Neural progenitor cell (in vitro differentiated cells): ENCODE data around the gene SSC4D. TPM values are rescaled to one million over a fixed set of nuclear protein-coding genes. Genes with fewer than 3 reads are reported as not detected.
"Not testable (repeated sequence)": the region's sequence is repeated elsewhere in the genome, so short reads cannot be mapped to it uniquely, and the experiment has no call there.

ENCODE experiments used
- DNase-seq: peaks from one replicate; pipeline ENCODE4 v3.0.0-alpha.2; 2016; ENCODE audit warnings: low spot score
- H2AFZ ChIP-seq: fragments of 200-600 bp; sonication (generic); replicated peaks from 2 replicates; pipeline ENCODE4 v1.6.1; 2016; ENCODE audit warnings: antibody characterized with exemption
- H3F3A ChIP-seq: fragments of 200-600 bp; sonication (generic); 2 replicates; pipeline ENCODE4 v1.6.1; 2016; ENCODE audit warnings: antibody characterized with exemption, low read depth
- H3K27ac ChIP-seq: fragments of 200-600 bp; sonication (generic); 2 replicates; pipeline ENCODE4 v1.5.1; 2016; ENCODE audit warnings: mild to moderate bottlenecking
- H3K27me3 ChIP-seq: fragments of 200-600 bp; sonication (generic); 2 replicates; pipeline ENCODE4 v1.6.1; 2016; ENCODE audit warnings: mild to moderate bottlenecking, moderate library complexity
- H3K36me3 ChIP-seq: fragments of 200-600 bp; sonication (generic); 2 replicates; pipeline ENCODE4 v1.5.1; 2016
- H3K4me1 ChIP-seq: fragments of 200-600 bp; sonication (generic); 2 replicates; pipeline ENCODE4 v1.6.1; 2016; ENCODE audit warnings: mixed run types
- H3K4me2 ChIP-seq: fragments of 200-600 bp; sonication (generic); 2 replicates; pipeline ENCODE4 v1.6.1; 2016
- H3K4me3 ChIP-seq: fragments of 200-600 bp; sonication (generic); 2 replicates; pipeline ENCODE4 v1.5.1; 2016
- H3K79me2 ChIP-seq: fragments of 200-600 bp; sonication (generic); 2 replicates; pipeline ENCODE4 v1.6.1; 2016; ENCODE audit warnings: low read depth
- H3K9ac ChIP-seq: fragments of 200-600 bp; sonication (generic); 2 replicates; pipeline ENCODE4 v1.6.1; 2016
- H3K9me3 ChIP-seq: fragments of 200-600 bp; sonication (generic); 2 replicates; pipeline ENCODE4 v1.5.1; 2016; ENCODE audit warnings: low read depth
- H4K20me1 ChIP-seq: fragments of 200-600 bp; sonication (generic); 2 replicates; pipeline ENCODE4 v1.6.1; 2016; ENCODE audit warnings: low read depth
- H3K27ac Mint-ChIP-seq: 3 replicates; pipeline ENCODE4 v1.8.0; 2021; ENCODE audit warnings: mixed read lengths
- H3K27me3 Mint-ChIP-seq: 2 replicates; pipeline ENCODE4 v1.8.0; 2022; ENCODE audit warnings: low read depth, mild to moderate bottlenecking, inconsistent platforms, moderate library complexity, mixed read lengths; ENCODE audit not compliant: insufficient read depth
- H3K36me3 Mint-ChIP-seq: 3 replicates; pipeline ENCODE4 v1.8.0; 2021; ENCODE audit warnings: mixed read lengths
- H3K4me1 Mint-ChIP-seq: 3 replicates; pipeline ENCODE4 v1.8.0; 2021; ENCODE audit warnings: mixed read lengths
- H3K4me3 Mint-ChIP-seq: 3 replicates; pipeline ENCODE4 v1.8.0; 2021; ENCODE audit warnings: mild to moderate bottlenecking, moderate library complexity, mixed read lengths
- H3K9me3 Mint-ChIP-seq: 3 replicates; pipeline ENCODE4 v1.8.0; 2020; ENCODE audit warnings: mixed read lengths
- CTCF ChIP-seq: fragments of 200-600 bp; sonication (generic); IDR thresholded peaks from 2 replicates; pipeline ENCODE4 v1.5.1; 2017; ENCODE audit warnings: antibody characterized with exemption, mild to moderate bottlenecking
- EZH2 ChIP-seq: fragments of 200-600 bp; sonication (generic); IDR thresholded peaks from 2 replicates; pipeline ENCODE4 v1.6.1; 2017; ENCODE audit warnings: antibody characterized with exemption, mild to moderate bottlenecking, moderate library complexity
- EZH2phosphoT487 ChIP-seq: fragments of 200-600 bp; sonication (generic); IDR thresholded peaks from 2 replicates; pipeline ENCODE4 v1.6.1; 2017; ENCODE audit warnings: antibody characterized with exemption
- total RNA-seq: library from RNA; depleted of rRNA; stranded (reverse); fragments of >200 nt; gene quantifications from 2 replicates; pipeline ENCODE4 v1.2.3, GENCODE V29; 2015; ENCODE audit warnings: low replicate concordance

The SSC4D gene
- total RNA-seq, 1 donor from 2014 or later: 0.43 TPM

- no peak for TF ChIP-seq CTCF
- Mint-ChIP-seq H3K4me1 (peaks cover 44% of the 10 kb centered on the region), H3K4me3 (peak overlapping the region; percentile 84), H3K27ac (peak overlapping the region; percentile 76), H3K36me3 (no peaks in the 10 kb centered on the region), H3K27me3 (peaks cover 3% of the 10 kb centered on the region), H3K9me3 (no peaks in the 10 kb centered on the region)
- peak; percentile 87 for DNase-seq
- Histone ChIP-seq H3K9ac (no peak overlapping the region), H3K79me2 (no peaks in the 10 kb centered on the region), H3K4me3 (peak overlapping the region; percentile 62), H3K4me1 (peaks cover 13% of the 10 kb centered on the region), H3K4me2 (peak overlapping the region; percentile 84), H3F3A (peaks cover 25% of the 10 kb centered on the region), H4K20me1 (no peaks in the 10 kb centered on the region), H3K27ac (no peak overlapping the region), H2AFZ (peak overlapping the region; percentile 91), H3K27me3 (no peaks in the 10 kb centered on the region), H3K36me3 (no peaks in the 10 kb centered on the region), H3K9me3 (no peaks in the 10 kb centered on the region)
Observed at GRCh38 chr7:76393116-76394031, 16.1 kb downstream of the SSC4D start.

- peaks cover 3% of the 10 kb centered on the region for H3K27me3 Mint-ChIP-seq
- no peak overlapping the region for H3K27ac ChIP-seq
- H3K36me3 Mint-ChIP-seq: no peaks in the 10 kb centered on the region
- peaks cover 43% of the 10 kb centered on the region for H3K4me1 Mint-ChIP-seq
- H3K4me2 ChIP-seq: peak overlapping the region; percentile 84
- H3K4me3 ChIP-seq: peak overlapping the region; percentile 62
- H3K27ac Mint-ChIP-seq: peak overlapping the region; percentile 76
- H3K79me2 ChIP-seq: no peaks in the 10 kb centered on the region
- no peaks in the 10 kb centered on the region for H3K9me3 Mint-ChIP-seq
- H3K36me3 ChIP-seq: no peaks in the 10 kb centered on the region
- no peaks in the 10 kb centered on the region for H3K9me3 ChIP-seq
- no peaks in the 10 kb centered on the region for H4K20me1 ChIP-seq
- DNase-seq: no peak
- H3K9ac ChIP-seq: no peak overlapping the region
- peak overlapping the region; percentile 84 for H3K4me3 Mint-ChIP-seq
- H3K27me3 ChIP-seq: no peaks in the 10 kb centered on the region
- TF ChIP-seq EZH2 (no peak), EZH2phosphoT487 (no peak)
- peaks cover 25% of the 10 kb centered on the region for H3F3A ChIP-seq
- H3K4me1 ChIP-seq: peaks cover 13% of the 10 kb centered on the region
- peak overlapping the region; percentile 91 for H2AFZ ChIP-seq
Observed at GRCh38 chr7:76392531-76393115, 16.9 kb downstream of the SSC4D start.

GRCh38 chr7:76390092-76390491 is 19.4 kb downstream of the SSC4D start:
- no peaks in the 10 kb centered on the region for H3K36me3 Mint-ChIP-seq
- DNase-seq: no peak
- Histone ChIP-seq H3K27me3 (no peaks in the 10 kb centered on the region), H3K4me2 (no peak overlapping the region), H4K20me1 (no peaks in the 10 kb centered on the region), H3K36me3 (no peaks in the 10 kb centered on the region), H3F3A (peaks cover 10% of the 10 kb centered on the region), H3K4me3 (no peak overlapping the region), H2AFZ (no peak overlapping the region), H3K27ac (no peak overlapping the region), H3K79me2 (no peaks in the 10 kb centered on the region), H3K4me1 (peaks cover 7% of the 10 kb centered on the region), H3K9ac (no peak overlapping the region), H3K9me3 (no peaks in the 10 kb centered on the region)
- H3K27ac Mint-ChIP-seq: peak overlapping the region; percentile 66
- H3K27me3 Mint-ChIP-seq: peaks cover 3% of the 10 kb centered on the region
- peaks cover 28% of the 10 kb centered on the region for H3K4me1 Mint-ChIP-seq
- H3K4me3 Mint-ChIP-seq: no peak overlapping the region
- no peaks in the 10 kb centered on the region for H3K9me3 Mint-ChIP-seq
- TF ChIP-seq EZH2phosphoT487: no peak
- no peak for TF ChIP-seq EZH2
- TF ChIP-seq CTCF: no peak

- not testable (repeated sequence) for H3K27me3 Mint-ChIP-seq, H3K9ac ChIP-seq, H3K79me2 ChIP-seq, H2AFZ ChIP-seq, H3K4me1 ChIP-seq, H3K9me3 ChIP-seq, H3F3A ChIP-seq, H3K27ac Mint-ChIP-seq, H3K27ac ChIP-seq, DNase-seq, H3K36me3 ChIP-seq, H3K36me3 Mint-ChIP-seq, H3K27me3 ChIP-seq, H3K4me3 ChIP-seq, H3K4me3 Mint-ChIP-seq, H3K4me2 ChIP-seq, H3K9me3 Mint-ChIP-seq, H4K20me1 ChIP-seq
- H3K4me1 Mint-ChIP-seq: peaks cover 18% of the 10 kb centered on the region
Observed at GRCh38 chr7:76387789-76388188, 21.7 kb downstream of the SSC4D start.
